ENCODE results near the gene SNRK.

Gene SNRK, protein sequence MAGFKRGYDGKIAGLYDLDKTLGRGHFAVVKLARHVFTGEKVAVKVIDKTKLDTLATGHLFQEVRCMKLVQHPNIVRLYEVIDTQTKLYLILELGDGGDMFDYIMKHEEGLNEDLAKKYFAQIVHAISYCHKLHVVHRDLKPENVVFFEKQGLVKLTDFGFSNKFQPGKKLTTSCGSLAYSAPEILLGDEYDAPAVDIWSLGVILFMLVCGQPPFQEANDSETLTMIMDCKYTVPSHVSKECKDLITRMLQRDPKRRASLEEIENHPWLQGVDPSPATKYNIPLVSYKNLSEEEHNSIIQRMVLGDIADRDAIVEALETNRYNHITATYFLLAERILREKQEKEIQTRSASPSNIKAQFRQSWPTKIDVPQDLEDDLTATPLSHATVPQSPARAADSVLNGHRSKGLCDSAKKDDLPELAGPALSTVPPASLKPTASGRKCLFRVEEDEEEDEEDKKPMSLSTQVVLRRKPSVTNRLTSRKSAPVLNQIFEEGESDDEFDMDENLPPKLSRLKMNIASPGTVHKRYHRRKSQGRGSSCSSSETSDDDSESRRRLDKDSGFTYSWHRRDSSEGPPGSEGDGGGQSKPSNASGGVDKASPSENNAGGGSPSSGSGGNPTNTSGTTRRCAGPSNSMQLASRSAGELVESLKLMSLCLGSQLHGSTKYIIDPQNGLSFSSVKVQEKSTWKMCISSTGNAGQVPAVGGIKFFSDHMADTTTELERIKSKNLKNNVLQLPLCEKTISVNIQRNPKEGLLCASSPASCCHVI

DNA sequence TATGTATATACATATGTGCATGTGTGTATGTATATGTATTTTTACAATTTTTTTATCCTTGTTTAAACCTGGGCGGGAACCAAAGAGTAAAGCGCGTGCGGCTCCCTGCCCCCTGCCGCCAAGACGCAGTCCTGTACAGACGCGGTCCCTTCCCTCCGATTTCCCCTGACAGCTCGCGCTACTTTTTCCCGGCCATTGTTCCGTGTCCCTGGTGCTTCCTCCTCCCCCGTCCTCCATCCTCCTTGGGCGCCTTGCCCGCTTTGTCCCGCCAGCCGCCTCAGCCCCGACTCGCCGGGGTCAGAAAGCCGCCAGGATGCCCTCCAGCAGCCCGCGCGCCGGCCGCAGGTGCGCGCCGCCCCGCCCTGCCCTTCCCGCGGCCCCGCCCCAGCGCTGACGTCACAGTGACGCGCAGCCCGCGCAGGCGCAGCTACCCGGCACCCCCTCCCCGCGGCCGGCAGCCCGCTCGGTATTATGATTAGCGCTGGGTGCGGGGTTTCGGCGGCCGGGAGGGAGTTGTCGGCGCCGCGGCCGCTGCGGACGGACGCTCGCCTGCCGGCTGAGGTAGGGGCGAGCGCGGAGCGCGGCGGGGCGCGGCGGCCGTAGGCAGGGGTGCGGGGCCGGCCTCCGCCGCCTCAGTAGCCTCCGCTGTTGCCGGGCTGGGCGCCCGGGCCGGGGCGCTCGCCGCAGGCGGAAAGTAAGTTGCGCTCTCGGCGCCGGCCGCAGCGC is at the start of gene SNRK:
SNRK (plus strand) TSS at position 426 of the 726 bp plus-strand sequence. CDS start 16,664 bp downstream, outside the sequence.
- DNase-seq = peak; percentile 75

DNA sequence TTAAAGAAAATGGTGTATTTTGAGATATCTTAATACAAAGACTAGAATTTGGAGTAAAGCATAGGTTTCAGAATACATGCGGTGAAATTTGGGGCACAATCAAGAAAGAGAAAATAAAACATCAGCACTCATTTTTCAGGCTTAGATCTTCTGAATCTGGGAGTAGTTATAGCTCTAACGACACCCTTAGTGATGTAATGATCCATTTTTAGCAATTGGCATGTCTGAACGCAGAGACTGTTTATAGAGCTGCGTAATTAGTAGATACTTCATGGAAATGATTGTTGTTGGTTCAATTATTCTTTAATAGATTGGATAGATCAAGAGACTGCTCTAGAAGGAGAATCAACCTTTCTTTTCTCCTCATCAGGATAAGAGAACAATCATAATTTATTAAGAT is 47.5 kb upstream of the SNRK start:
- DNase-seq = no peak

DNA sequence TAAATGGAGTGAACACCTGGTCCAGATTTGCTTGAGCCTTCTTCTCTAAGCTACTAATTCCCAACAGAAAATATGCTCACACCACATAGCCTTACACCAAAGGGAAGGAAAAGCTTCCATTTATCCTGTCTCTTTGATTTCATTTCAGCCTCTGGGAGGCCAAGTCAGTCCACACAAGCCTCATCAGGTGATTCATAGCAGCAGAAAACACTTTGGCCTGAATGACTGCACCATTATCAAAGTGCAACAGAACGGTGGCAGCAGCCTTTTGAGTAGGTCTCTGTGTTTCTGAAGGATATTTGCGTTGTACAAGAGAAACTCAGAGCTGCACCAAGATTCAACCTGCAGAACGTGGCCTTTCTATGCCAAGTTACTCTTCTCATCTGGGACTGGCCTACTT is 46.6 kb upstream of the SNRK start:
- DNase-seq = no peak

DNA sequence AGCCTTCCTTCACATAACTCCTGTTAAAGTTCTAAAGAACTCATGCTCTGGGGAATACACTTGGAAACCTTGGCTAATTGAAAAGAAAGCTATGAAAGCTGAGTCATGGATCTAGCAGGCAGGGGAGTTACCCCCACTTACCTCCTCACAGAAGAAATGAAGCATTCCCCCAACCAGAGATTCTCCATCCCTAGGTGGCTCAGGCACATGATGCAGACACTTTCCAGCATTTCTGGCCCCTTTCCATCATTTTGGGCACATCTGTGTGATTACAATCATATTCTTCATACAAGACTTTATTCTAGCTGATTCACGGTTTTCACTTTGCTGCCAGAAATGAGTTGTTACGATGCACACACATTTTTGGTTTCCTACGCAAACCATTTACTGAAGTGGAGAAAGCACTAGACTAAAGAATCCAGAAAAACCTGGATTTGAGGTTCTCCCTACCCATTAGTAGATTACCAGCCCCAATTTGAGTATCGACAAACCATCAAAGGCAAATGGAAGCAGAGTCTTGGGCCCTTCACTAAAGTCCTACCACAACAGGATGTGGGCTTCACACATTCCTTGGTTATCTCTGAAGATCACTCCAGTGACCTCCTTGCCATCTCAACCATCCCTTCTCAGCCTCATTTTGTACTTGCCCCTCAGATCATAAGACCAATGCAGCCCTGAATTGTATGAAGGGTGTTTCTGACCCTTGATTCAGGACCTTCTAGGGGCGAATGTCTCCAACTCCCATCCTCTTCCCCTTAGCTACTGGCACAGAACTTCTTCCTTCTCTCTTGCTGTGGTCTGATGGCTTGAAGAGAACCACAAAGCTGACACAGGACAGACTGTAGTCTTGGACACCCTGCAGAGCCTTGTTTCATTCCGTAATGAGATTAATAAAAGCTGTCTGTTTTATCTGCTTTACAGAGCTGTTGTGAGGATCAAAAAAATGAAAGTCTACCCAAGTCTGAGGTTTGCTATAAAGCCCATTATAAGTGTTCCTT is 42.5 kb upstream of the SNRK start:
- no peak for DNase-seq

DNA sequence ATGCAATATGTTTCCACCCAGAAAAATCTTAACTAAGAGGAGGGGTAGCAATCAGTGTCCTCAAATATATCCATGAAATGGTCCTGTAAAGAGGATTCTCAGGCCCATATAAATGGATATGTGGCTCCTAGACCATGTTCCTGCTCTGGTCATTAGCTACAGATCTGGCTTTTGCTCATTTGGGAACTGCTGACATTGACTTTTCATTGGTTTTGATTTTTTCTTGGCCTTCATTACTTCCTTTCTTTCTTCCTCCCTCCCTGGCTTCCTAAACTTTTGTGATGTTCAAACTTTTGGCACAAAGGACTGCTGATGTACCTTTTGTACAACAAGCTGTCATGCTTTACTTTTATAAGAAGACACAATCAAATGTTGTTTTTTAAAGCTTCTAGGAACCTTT is 41.6 kb upstream of the SNRK start:
- DNase-seq = no peak

DNA sequence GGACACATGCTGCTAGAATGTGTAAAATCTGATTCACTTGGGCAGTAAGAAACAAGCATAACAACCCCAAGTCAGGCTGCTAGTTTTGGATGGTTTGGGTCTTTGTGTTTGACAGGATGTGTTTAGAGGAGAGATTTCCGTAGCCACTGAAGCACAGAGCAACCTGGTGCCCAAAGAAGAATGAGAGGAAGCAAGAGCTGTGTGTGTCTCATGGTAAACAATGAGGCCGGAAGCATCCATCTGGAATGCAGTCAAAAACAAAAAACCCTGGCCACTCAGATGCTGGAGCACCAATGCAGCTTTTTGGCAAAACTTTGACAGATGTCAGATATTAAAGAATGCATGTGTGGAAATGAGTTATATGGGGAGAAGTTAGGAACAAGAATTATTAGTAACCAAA is 39.4 kb upstream of the SNRK start:
- DNase-seq = no peak

DNA sequence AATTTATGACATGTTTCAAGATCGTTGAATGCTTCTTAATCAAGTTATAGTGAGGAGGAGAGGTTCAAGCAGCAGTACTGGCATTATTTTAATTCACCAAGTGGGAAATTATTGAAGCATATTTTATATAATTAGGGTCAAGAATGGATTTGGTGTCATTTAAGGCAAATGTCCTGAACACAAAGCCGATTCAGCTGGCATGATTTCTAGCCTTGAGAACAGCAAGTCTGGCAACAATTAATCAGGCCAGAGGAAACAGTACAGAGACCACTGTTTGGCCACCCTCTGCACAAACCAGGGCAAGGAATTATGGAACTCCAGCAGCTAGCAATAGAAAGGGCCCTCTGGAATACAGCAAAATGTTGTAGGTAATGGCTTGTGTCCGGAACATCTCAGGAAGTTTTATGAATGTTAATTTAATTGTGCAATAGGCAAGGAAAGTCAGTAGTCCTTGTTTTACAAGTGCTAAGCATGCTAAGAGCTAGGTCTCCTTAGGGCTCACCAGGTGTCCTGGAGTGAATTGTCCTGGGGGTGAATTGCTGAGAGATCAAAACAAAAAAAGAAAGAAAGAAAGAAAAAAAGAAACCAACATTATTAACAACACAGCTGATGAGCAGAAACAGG is 38.7 kb upstream of the SNRK start:
- no peak for DNase-seq

DNA sequence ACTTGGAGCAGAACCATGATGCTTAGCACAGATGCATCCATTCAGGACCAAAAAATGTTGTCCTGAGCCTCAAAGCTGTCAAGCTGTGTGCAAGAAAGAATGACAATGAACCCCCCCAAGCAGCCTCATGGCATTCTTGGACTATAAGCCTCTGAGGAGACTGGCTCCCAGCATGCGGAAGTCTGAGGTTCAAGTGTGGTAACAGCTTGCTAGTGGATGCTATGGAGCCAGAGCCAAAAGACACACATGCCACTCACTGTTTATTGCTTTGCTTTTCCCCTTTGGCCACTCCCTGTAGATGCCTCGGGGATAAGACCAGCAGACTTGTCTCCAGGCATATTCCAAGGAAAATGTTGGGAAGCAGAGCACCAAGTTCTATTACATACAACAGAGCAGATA is 38.2 kb upstream of the SNRK start:
- no peak for DNase-seq

DNA sequence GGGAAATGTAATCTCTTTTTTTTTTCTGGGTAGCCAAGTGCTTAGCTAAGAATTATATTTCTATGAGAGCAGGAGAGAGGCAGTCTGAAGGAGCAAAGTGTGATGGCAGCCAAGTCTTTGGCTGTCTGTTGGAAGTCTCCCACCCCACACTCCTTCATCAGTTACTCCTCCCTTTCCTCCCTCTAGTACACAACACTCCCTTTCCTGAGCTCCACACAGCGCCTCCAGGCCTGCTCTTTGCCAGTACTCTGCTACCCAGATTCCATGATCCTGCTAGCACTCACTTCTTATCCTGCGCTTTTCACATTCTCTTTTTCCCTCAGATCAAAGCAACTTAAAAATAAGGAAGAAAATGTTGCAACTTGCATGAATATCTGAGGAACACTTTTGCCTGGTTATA is 37.4 kb upstream of the SNRK start:
- no peak for DNase-seq

DNA sequence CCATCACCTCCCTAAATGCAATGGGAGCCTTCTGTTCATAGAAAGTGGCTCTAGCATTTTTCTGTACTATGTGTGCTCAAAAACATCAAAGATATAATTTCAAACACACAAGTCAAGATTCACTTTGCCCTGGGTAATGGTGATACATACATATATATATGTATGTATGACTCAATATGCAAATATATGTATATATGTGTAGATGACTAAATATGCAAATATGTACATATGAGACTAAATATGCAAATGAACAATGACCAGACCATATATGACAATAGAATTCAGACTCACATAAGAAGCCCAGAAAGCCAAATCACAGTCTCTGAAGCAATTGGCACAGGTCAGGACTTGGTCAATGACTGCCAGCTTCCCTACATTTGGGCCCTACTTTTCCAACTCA is 36.9 kb upstream of the SNRK start:
- no peak for DNase-seq

DNA sequence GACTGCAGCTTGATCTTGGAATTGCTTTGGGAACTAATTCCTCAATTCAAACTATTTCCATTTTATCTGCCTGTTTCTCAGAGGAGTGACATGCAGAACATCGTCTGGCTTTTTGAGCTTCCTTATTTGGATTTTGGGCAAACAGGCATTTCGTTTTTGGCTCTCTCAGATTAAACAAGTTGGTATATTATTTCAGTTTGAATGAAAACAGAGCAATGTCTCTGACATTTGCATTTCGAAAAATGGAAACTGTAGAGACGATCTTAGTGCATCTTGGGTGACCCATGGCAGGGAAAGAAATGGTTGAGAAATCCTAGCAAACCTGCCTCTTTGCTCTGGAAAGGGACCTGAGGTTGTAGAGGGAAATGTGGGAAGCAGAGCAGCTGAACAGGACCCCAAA is 33.0 kb upstream of the SNRK start:
- no peak for DNase-seq

DNA sequence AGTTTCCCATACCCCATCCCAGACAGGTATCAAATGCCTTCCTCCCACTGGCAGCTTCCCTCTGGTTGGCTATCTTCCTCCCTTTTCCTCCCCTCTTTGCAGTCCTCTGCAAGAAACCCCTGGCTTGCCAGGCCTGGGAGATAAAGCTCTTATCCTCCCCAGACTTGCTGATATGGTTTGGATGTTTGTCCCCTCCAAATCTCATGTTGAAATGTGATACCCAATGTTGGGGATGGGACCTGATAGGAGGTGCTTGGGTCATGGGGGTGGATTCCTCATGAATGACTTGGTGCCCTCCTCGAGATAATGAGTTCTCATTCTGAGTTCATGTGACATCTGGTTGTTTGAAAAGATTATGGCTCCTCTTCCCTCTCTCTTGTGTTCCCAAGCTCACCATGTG is 32.2 kb upstream of the SNRK start:
- no peak for DNase-seq

DNA sequence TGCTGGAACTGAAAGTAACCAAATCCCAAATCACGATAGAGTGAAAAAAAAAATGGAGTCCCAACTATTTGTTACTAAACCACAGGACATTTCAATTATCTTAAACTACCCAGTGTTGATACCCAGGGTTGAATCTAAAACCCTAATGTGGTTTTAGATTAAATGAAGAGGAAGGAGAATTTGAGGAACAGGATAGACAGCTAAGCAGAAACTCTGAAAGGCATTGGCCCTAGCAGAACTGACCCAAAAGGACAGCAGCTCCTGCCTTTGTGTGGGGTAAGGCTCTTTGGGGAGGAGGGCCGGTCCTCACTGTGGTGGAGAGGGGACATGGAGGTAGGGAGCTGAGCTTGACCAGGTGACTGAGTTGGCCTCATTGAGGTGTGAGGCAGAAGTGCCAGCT is 30.7 kb upstream of the SNRK start:
- no peak for DNase-seq

DNA sequence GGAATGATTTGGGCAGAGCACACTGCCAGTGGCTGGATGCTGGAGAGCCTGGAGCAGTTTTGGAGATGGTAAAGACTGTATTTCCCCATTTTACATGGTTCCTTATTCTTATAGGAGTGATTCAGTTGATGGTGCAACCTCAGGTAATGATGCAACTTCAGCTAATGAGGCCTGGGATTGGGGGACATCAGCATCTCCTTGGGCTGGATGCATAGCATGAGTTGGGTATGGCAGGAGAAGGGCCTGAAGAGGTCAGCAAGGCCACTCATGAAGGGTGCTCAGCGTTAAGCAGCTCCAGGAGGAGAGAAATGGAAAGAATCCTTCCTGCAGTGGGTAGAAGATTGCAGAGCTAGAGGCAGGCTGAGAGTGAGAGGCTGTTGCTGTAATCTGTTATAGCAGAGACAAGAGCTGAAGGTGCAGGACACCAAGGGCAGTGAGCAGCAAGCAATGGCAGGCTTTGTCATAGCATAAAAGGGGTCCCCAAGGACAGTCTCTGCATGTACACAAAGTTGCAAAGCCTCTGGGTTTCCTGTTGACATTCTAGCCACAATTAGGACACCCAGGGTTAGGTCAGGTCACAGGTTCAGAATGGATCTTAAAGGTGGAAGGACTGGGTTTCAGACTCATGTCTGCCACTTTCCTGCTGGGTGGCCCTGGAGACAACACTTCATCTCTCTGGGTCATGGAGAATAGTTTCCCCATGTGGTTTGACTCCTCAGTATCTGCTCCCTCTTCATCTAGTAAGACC is 29.5 kb upstream of the SNRK start:
- no peak for DNase-seq

DNA sequence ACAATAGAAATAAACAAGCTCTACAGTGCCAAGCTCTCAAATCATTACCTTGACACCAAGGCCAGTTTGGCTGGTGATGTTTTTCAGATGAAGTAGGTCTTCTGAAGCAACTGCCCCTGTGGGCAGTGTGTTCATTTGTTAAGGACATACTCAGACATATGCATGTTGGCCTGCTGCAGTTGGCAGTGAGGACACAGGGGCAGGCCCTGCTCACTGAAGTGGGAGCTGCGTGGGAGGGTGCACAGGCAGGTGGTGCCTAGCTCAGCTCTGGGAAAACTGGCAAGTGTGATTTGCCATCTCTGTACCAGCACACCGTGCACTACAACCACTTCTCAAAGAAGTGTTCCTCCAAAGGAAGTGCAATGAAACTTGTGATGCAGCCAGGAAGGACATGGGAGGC is 28.5 kb upstream of the SNRK start:
- no peak for DNase-seq

DNA sequence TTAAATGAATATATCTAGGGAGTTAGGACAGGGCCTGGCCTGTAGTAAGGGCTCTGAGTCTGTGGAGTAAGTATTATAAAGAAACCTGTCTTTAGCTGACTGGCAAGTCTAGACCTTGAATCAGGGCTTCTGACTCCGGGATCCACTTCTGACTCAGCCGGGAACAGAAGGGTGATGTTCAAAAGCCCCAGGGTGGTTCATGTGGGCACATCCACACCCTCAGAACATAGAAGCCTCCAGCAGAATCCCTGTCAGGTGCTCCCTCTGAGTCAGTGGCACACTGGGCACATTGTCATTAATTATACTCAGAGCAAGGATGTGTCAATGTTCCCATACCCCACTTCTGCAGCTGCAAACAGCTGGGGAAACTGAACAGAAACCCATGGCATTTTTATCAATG is 26.7 kb upstream of the SNRK start:
- DNase-seq = no peak

DNA sequence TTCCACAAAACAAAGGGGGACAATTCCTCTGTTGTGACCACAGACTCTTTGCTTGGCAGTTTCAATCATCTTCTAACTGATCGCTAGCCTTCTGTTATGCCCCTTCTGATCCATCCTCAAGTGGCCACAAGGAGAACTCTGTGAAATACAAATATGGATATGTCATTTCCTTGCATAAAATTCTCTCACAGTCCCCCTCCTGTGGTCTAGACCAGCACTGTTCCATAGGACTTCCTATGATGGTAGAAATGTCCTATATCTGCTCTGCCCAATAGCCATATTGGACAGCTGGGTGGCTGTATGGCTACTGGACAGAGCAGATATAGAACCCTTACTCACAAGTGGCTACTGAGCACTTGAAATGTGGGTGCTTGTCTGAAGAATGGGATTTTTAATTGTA is 25.9 kb upstream of the SNRK start:
- DNase-seq = no peak

DNA sequence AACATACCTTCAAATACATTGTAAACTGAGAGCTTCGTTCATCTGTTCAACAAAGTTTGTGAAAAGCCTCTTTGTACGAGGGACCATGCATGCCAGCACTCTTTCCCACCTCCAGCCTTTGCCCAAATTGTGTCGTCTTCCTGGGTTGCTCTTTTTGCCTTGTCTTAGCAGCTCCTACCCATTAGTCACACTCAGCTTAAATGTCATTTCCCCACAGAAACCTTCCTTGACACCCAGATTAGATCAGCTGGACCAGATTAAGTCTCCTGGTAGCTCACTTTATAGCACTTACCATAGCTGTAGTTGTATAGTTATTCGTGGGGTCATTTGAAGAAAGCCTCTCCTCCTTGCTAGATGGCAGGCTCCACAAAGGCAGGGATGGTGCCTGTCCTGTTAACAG is 24.1 kb upstream of the SNRK start:
- no peak for DNase-seq

DNA sequence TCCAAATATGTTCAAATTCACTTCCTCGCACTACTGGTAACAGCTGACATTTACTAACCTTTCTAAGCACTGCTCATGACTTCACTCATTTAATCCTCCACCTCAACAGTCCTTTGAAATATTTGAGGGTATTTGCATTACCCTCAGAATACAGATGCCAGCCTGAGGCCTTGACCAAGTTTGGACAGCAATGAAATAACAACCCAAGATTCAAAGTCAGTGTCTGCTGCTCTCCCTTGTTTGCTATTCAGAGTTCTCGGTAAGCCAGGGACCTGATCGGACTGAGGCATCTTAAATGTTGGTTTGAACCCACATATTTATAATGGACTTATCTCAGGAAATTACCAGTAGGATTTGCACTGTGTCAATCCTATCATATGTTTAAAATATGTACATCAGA is 19.9 kb upstream of the SNRK start:
- no peak for DNase-seq

DNA sequence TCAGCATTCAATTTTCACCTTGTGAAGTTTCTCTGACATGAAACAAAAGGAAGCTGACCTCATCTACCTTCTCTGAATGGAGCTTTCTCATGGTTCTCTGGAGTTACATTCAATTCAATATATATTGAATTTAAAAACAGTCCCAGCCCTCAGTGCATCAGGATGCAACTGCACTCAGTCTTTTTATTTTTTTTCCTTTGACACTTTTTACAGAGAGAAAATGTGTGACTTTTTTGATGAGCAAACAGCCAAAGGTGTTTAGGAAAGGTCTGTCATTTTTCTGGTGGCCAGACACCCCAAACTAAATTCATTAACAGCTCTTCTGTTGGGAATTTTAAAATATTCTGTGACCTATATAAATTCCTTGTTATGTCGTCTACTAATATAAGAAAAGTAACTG is 19.3 kb upstream of the SNRK start:
- DNase-seq = no peak

DNA sequence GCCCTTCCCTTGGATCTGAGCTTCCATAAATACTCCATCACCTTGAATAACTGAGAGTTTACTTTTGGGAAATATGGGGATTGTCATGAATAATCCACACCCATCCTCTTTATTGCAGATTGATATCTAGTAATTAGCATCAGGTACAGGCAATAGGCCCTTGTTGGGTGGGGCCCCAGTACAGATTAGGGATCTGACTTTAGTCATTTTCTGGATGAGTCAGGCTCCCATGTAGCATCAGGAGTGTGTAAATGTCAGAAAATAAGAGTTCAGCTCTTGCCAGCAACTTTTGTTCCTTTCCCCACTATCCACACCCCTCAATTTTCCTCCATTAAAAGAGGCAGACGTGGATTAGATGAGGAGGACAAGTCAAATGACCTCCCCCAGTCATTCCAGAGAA is 17.7 kb upstream of the SNRK start:
- DNase-seq = no peak

All from NCI-H1092 (cell line).